Endothelial cell of umbilical vein (primary cell): ENCODE measurements around the gene TXNRD2. TPM values are rescaled to one million over a fixed set of nuclear protein-coding genes. Genes with fewer than 3 reads are reported as not detected.

Source experiments
- BruUV-seq: library from RNA; stranded (reverse); fragments of 400-500 nt; replicated peaks from 2 replicates; lab custom pipeline; 2021; lab: Mats Ljungman, UMichigan
- CTCF ChIA-PET: fragments of 300-600, 350-600 bp; sonication (Branson Sonifier 250); formaldehyde crosslinking; loops from one replicate; lab custom pipeline; 2021; ENCODE audit warnings: antibody characterized with exemption, inconsistent platforms; lab: Charles Lee
- POLR2A ChIA-PET: fragments of 300-600, 350-600 bp; sonication (Branson Sonifier 250); formaldehyde crosslinking; loops from one replicate; lab custom pipeline; 2021; ENCODE audit warnings: antibody characterized with exemption, inconsistent platforms; lab: Charles Lee
- DNase-seq: peaks from one replicate; pipeline ENCODE4 v3.0.0-alpha.2; 2011; ENCODE audit warnings: low read depth, low spot score
- FAIRE-seq: peaks from 2 replicates; lab custom pipeline; 2011; peaks lifted over from hg19 to GRCh38; lab: Jason Lieb, UNC
- H2AFZ ChIP-seq: 2 replicates; pipeline ENCODE4 v1.6.0; 2012; ENCODE audit warnings: low read depth, low read length, control low read depth, inconsistent platforms
- H3K27ac ChIP-seq: 2 replicates; pipeline ENCODE4 v1.5.1; 2011; ENCODE audit warnings: low read depth, mild to moderate bottlenecking, control low read depth, low read length, moderate library complexity; ENCODE audit not compliant: insufficient read depth
- H3K27me3 ChIP-seq, 2 experiments: 2 replicates each; pipeline versions ENCODE4 v1.6.0 to v1.6.1; 2011; ENCODE audit warnings: low read length in 2 of 2, mixed read lengths in 1 of 2; ENCODE audit not compliant: control insufficient read depth in 2 of 2, insufficient read depth in 2 of 2
- H3K36me3 ChIP-seq, 2 experiments: 2 replicates in 1 of 2; 3 replicates in 1 of 2; pipeline ENCODE4 v1.5.1; 2011; ENCODE audit warnings: low read length in 2 of 2, mild to moderate bottlenecking in 1 of 2, moderate library complexity in 1 of 2; ENCODE audit not compliant: control insufficient read depth in 2 of 2, insufficient read depth in 2 of 2; ENCODE audit errors: extremely low read depth in 1 of 2
- H3K4me1 ChIP-seq: 3 replicates; pipeline ENCODE4 v1.5.1; 2011; ENCODE audit warnings: mild to moderate bottlenecking, low read length; ENCODE audit not compliant: control insufficient read depth, insufficient read depth; ENCODE audit errors: extremely low read depth
- H3K4me2 ChIP-seq: 2 replicates; pipeline ENCODE4 v1.6.1; 2011; ENCODE audit warnings: low read length, control low read depth, mixed read lengths; ENCODE audit not compliant: insufficient read depth
- H3K4me3 ChIP-seq, 3 experiments: fragments of 200-600 bp in 1 of 3; sonication (generic), shearing (Covaris generic) in 1 of 3; replicated peaks in 1 of 3; 2 replicates each; pipeline ENCODE4 v1.5.1; 2011 to 2016; ENCODE audit warnings: control low read depth in 3 of 3, low read length in 3 of 3, mild to moderate bottlenecking in 2 of 3, inconsistent platforms in 1 of 3, low read depth in 1 of 3, moderate library complexity in 1 of 3; ENCODE audit not compliant: insufficient read depth in 1 of 3
- H3K79me2 ChIP-seq: 2 replicates; pipeline ENCODE4 v1.6.0; 2012; ENCODE audit warnings: low read length, inconsistent platforms; ENCODE audit not compliant: control insufficient read depth, insufficient read depth
- H3K9ac ChIP-seq: replicated peaks from 2 replicates; pipeline ENCODE3; 2011; ENCODE audit warnings: low read length, control low read depth; ENCODE audit not compliant: insufficient read depth; ENCODE audit errors: extremely low read depth
- H3K9me1 ChIP-seq: replicated peaks from 3 replicates; pipeline ENCODE4 v1.6.0; 2011; ENCODE audit warnings: mild to moderate bottlenecking, low read length; ENCODE audit not compliant: control insufficient read depth, insufficient read depth; ENCODE audit errors: extremely low read depth
- H3K9me3 ChIP-seq: replicated peaks from 2 replicates; pipeline ENCODE4 v1.5.1; 2012; ENCODE audit warnings: low read length, inconsistent platforms; ENCODE audit not compliant: control insufficient read depth, insufficient read depth
- H4K20me1 ChIP-seq: replicated peaks from 2 replicates; pipeline ENCODE3; 2011; ENCODE audit warnings: mild to moderate bottlenecking, low read length; ENCODE audit not compliant: control insufficient read depth, insufficient read depth; ENCODE audit errors: extremely low read depth
- EZH2 ChIP-seq: IDR thresholded peaks from 2 replicates; pipeline ENCODE4 v1.6.1; 2012; ENCODE audit warnings: borderline replicate concordance, low read depth, mild to moderate bottlenecking, moderate library complexity, low read length, inconsistent platforms; ENCODE audit not compliant: severe bottlenecking
- POLR2A ChIP-seq: IDR thresholded peaks from 2 replicates; pipeline ENCODE4 v1.6.1; 2012; ENCODE audit warnings: low read depth, mild to moderate bottlenecking, control low read depth, low read length
- POLR2AphosphoS5 ChIP-seq: IDR thresholded peaks from 2 replicates; pipeline ENCODE4 v1.6.1; 2012; ENCODE audit warnings: low read depth, mild to moderate bottlenecking, control low read depth, low read length, moderate library complexity; ENCODE audit not compliant: insufficient read depth
- dilution Hi-C: fragments of 300-500 bp; cut with MboI; formaldehyde crosslinking; loops from one replicate; pipeline ENCODE4 v1.15.0; 2019; ENCODE audit warnings: low sequenced_read_pairs; ENCODE audit not compliant: extremely low pct_ligation_motif_present
- intact Hi-C: fragments of 100-400 bp; cut with micrococcal nuclease; formaldehyde crosslinking; loops from one replicate; pipeline ENCODE4 v1.10.0; 2022
- polyA plus RNA-seq, 4 experiments: library from polyadenylated mRNA; depleted of rRNA in 3 of 4; stranded (reverse) in 3 of 4; unstranded in 1 of 4; fragments of >200 nt; gene quantifications; 2 replicates each; pipeline versions ENCODE4 v1.2.1 to v1.2.3, GENCODE V29; 2011 to 2012; ENCODE audit warnings: missing spikeins in 1 of 4
- total RNA-seq: library from RNA; stranded (reverse); gene quantifications from 2 replicates; pipeline ENCODE4 v1.2.3, GENCODE V29; 2021

TXNRD2 gene
- total and polyA plus RNA-seq, 2 donors (not counting 3 experiments of a cell fraction or from before 2014, with no cell fraction given), result 211 to 440 TPM

DNA sequence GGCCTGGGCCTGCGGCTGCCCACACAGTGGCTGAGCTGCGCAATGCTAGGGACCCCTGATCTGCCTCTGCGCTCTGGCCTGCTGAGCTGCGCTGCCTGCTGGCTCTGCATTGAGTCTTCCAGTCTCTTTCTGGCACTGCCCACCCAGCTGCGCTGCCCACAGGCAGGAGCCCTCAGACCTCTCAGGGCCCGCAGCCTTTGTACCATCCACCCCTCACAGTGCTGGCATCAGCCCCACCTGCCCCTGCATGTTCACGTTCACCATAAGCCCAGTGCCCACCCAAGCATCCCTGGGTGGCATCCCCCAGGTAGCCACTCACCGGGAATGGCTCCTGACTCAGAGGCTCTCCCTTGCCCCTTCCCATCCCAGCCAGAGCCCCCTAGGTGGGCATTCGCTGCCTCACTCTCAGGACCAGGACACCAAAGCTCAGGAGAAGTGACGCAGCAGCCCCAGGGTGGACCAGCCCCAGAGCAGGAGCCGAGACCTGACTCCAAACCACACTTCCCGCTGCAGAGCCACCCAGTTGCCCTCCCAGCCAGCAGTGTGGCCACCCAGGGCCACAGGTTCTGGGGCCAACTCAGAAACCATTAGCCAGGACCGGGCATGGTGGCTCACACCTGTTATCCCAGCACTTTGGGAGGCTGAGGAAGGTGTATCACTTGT, 21.8 kb downstream of the TXNRD2 start:
- dilution Hi-C loops (no loop called here), intact Hi-C loops (no loop called here)

DNA sequence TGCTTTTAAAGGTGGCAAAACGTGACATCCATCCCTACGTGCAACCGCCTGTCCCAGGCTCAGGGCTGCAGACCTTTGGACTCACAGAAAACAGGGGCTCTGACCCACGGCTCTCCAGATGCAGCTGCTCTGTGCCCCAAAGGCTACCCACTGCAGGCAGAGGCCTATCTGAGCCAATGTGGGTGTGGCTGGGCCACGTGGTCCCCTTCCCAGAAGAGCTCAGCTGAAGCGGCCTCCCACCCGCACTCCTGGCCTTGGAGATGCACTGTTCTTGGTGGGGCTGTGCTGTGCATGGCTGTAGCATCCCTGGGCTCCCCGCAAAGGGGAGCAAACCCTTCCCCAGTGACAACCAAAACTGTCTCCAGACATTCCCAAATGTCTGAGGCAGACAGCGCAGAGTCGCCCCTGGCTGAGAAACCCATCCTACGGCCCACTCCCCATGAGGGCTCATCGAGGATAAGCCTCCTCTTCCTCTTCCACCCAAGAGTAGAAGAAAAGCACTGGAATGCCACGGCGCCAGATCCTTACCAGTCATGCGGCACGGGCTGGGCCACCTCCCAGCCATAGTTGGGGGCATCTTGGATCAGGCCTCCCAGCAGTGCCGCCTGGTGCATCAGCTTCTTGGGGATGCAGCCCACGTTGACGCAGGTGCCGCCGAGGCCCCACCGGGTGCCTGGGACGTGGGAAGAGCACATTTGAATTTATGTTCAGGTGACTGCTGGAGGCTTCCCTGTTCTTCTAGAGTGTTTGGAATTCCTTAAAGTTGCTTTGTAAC, 23.1 kb downstream of the TXNRD2 start:
- BruUV-seq, result no TSS peak
- no peak overlapping the region for H3K4me3 ChIP-seq
- no peaks in the 10 kb centered on the region for H3K4me1 ChIP-seq
- H3K79me2 ChIP-seq, result no peaks in the 10 kb centered on the region
- no peak for TF ChIP-seq EZH2
- H3K27me3 ChIP-seq, result no peaks in the 10 kb centered on the region
- H3K9me3 ChIP-seq, result no peaks in the 10 kb centered on the region
- ChIA-PET CTCF (interaction anchor here (0.6 to 5.5 kb wide), 5 partner anchors 7 to 188 kb away, joined by 3 to 28 read pairs (median 5); no protein-coding TSS in a partner anchor), POLR2A (no interaction called here)
- no peak overlapping the region for H2AFZ ChIP-seq
- H3K4me2 ChIP-seq, result no peak overlapping the region
- H4K20me1 ChIP-seq, result no peaks in the 10 kb centered on the region
- intact Hi-C loops, result no loop called here
- H3K36me3 ChIP-seq, result peaks cover 10 to 47% of the 10 kb centered on the region in 2 experiments
- dilution Hi-C loops, result no loop called here
- H3K9me1 ChIP-seq, result no peaks in the 10 kb centered on the region
- H3K9ac ChIP-seq, result no peak overlapping the region
- no peak for FAIRE-seq
- DNase-seq, result no peak
- H3K27ac ChIP-seq, result no peak overlapping the region

More for the DNA sequence above, 21.8 kb downstream of the TXNRD2 start:
- TF ChIP-seq EZH2 (no peak), POLR2AphosphoS5 (no peak), POLR2A (no peak)
- Histone ChIP-seq H3K9ac (no peak overlapping the region), H2AFZ (no peak overlapping the region), H3K27ac (no peak overlapping the region), H3K4me3 (no peak overlapping the region), H4K20me1 (no peaks in the 10 kb centered on the region), H3K27me3 (no peaks in the 10 kb centered on the region), H3K4me2 (no peak overlapping the region), H3K9me3 (no peaks in the 10 kb centered on the region), H3K4me1 (no peaks in the 10 kb centered on the region), H3K9me1 (no peaks in the 10 kb centered on the region), H3K79me2 (no peaks in the 10 kb centered on the region), H3K36me3 (peaks cover 2 to 42% of the 10 kb centered on the region in 2 experiments)
- no peak for DNase-seq
- BruUV-seq, result no TSS peak
- ChIA-PET CTCF (interaction anchor here (1.0 to 5.5 kb wide), 6 partner anchors 9 to 196 kb away, joined by 3 to 28 read pairs (median 6); no protein-coding TSS in a partner anchor), POLR2A (no interaction called here)
- FAIRE-seq, result no peak
